Mucosa of stomach (tissue), 1 donor: ENCODE results near the gene RIPK4.
A peak's percentile ranks its signal among the peaks of the same experiment; 100 is the strongest.

Source experiments
- H3K27me3 ChIP-seq: one replicate; pipeline ENCODE4 v1.7.0; 2013; ENCODE audit warnings: mild to moderate bottlenecking, low read length; ENCODE audit not compliant: control insufficient read depth, insufficient read depth
- H3K36me3 ChIP-seq: one replicate; pipeline ENCODE4 v1.7.0; 2013; ENCODE audit warnings: low read length; ENCODE audit not compliant: control insufficient read depth, insufficient read depth
- H3K4me1 ChIP-seq: one replicate; pipeline ENCODE4 v1.7.0; 2013; ENCODE audit warnings: mild to moderate bottlenecking, low read length; ENCODE audit not compliant: control insufficient read depth, insufficient read depth
- H3K4me3 ChIP-seq: one replicate; pipeline ENCODE4 v1.7.0; 2013; ENCODE audit warnings: low read length
- H3K9ac ChIP-seq: one replicate; pipeline ENCODE4 v1.7.0; 2013; ENCODE audit warnings: mild to moderate bottlenecking, low read length, moderate library complexity
- H3K9me3 ChIP-seq: one replicate; pipeline ENCODE4 v1.7.0; 2013; ENCODE audit warnings: mild to moderate bottlenecking, low read length, moderate library complexity; ENCODE audit not compliant: control insufficient read depth
- donor health status: Pancreatic carcinoma.

Gene RIPK4

GRCh38 chr21:41745026-41745820, 21.6 kb downstream of the RIPK4 start:
- no peaks in the 10 kb centered on the region for H3K27me3 ChIP-seq
- H3K36me3 ChIP-seq, result peaks cover 47% of the 10 kb centered on the region

GRCh38 chr21:41744028-41744930, 22.6 kb downstream of the RIPK4 start:
- peak overlapping the region; percentile 24 for H3K9ac ChIP-seq
- no peaks in the 10 kb centered on the region for H3K9me3 ChIP-seq
- H3K4me1 ChIP-seq, result peaks cover 37% of the 10 kb centered on the region
- H3K4me3 ChIP-seq, result no peak overlapping the region
- H3K36me3 ChIP-seq, result peaks cover 43% of the 10 kb centered on the region
- H3K27me3 ChIP-seq, result no peaks in the 10 kb centered on the region

More at GRCh38 chr21:41745026-41745820, 21.6 kb downstream of the RIPK4 start:
- Histone ChIP-seq H3K9me3 (no peaks in the 10 kb centered on the region), H3K4me3 (no peak overlapping the region), H3K9ac (no peak overlapping the region), H3K4me1 (peaks cover 37% of the 10 kb centered on the region)

GRCh38 chr21:41743321-41744027, 23.4 kb downstream of the RIPK4 start:
- H3K9ac ChIP-seq, result peak overlapping the region; percentile 24
- H3K4me1 ChIP-seq, result peaks cover 37% of the 10 kb centered on the region
- no peak overlapping the region for H3K4me3 ChIP-seq
- no peaks in the 10 kb centered on the region for H3K9me3 ChIP-seq
- H3K27me3 ChIP-seq, result no peaks in the 10 kb centered on the region
- peaks cover 36% of the 10 kb centered on the region for H3K36me3 ChIP-seq

- Histone ChIP-seq H3K4me3 (no peak overlapping the region), H3K9ac (no peak overlapping the region), H3K9me3 (no peaks in the 10 kb centered on the region), H3K4me1 (peaks cover 37% of the 10 kb centered on the region), H3K36me3 (peaks cover 27% of the 10 kb centered on the region), H3K27me3 (no peaks in the 10 kb centered on the region)
Measured at GRCh38 chr21:41742073-41742875, 24.6 kb downstream of the RIPK4 start.

- Histone ChIP-seq H3K9me3 (no peaks in the 10 kb centered on the region), H3K4me3 (no peak overlapping the region), H3K36me3 (peaks cover 27% of the 10 kb centered on the region), H3K27me3 (no peaks in the 10 kb centered on the region), H3K4me1 (peaks cover 37% of the 10 kb centered on the region), H3K9ac (no peak overlapping the region)
Measured at GRCh38 chr21:41741253-41742072, 25.4 kb downstream of the RIPK4 start.

- no peaks in the 10 kb centered on the region for H3K9me3 ChIP-seq
- no peak overlapping the region for H3K4me3 ChIP-seq
- H3K4me1 ChIP-seq, result peaks cover 31% of the 10 kb centered on the region
- no peak overlapping the region for H3K9ac ChIP-seq
- no peaks in the 10 kb centered on the region for H3K27me3 ChIP-seq
- peaks cover 22% of the 10 kb centered on the region for H3K36me3 ChIP-seq
Measured at GRCh38 chr21:41740604-41741252, 26.1 kb downstream of the RIPK4 start.

GRCh38 chr21:41739936-41740335, 26.9 kb downstream of the RIPK4 start:
- Histone ChIP-seq H3K4me3 (no peak overlapping the region), H3K27me3 (no peaks in the 10 kb centered on the region), H3K36me3 (peaks cover 20% of the 10 kb centered on the region), H3K9ac (no peak overlapping the region), H3K4me1 (peaks cover 23% of the 10 kb centered on the region), H3K9me3 (no peaks in the 10 kb centered on the region)

GRCh38 chr21:41739011-41739410, 27.8 kb downstream of the RIPK4 start:
- Histone ChIP-seq H3K27me3 (no peaks in the 10 kb centered on the region), H3K36me3 (peaks cover 20% of the 10 kb centered on the region), H3K4me1 (peaks cover 24% of the 10 kb centered on the region)

GRCh38 chr21:41737651-41738324, 29.1 kb downstream of the RIPK4 start:
- H3K36me3 ChIP-seq, result peaks cover 14% of the 10 kb centered on the region
- H3K9ac ChIP-seq, result no peak overlapping the region
- H3K9me3 ChIP-seq, result no peaks in the 10 kb centered on the region
- H3K27me3 ChIP-seq, result no peaks in the 10 kb centered on the region
- H3K4me1 ChIP-seq, result peaks cover 13% of the 10 kb centered on the region
- no peak overlapping the region for H3K4me3 ChIP-seq

More at GRCh38 chr21:41739011-41739410, 27.8 kb downstream of the RIPK4 start:
- no peak overlapping the region for H3K9ac ChIP-seq
- H3K4me3 ChIP-seq, result no peak overlapping the region
- no peaks in the 10 kb centered on the region for H3K9me3 ChIP-seq

- Histone ChIP-seq H3K27me3 (no peaks in the 10 kb centered on the region), H3K4me1 (peaks cover 17% of the 10 kb centered on the region), H3K9ac (no peak overlapping the region), H3K36me3 (peaks cover 7% of the 10 kb centered on the region), H3K9me3 (no peaks in the 10 kb centered on the region), H3K4me3 (no peak overlapping the region)
Measured at GRCh38 chr21:41736423-41736822, 30.4 kb downstream of the RIPK4 start.
